ENCODE measurements around the gene PKP2. TPM values are rescaled to one million over a fixed set of nuclear protein-coding genes. Genes with fewer than 3 reads are reported as not detected.

Gene PKP2
- total and polyA plus RNA-seq, 9 of the 15 experiments (the other 6 are each of a cell fraction or from before 2014, with no cell fraction given) = 1.6 to 4.2 (median 2.8) TPM

DNA sequence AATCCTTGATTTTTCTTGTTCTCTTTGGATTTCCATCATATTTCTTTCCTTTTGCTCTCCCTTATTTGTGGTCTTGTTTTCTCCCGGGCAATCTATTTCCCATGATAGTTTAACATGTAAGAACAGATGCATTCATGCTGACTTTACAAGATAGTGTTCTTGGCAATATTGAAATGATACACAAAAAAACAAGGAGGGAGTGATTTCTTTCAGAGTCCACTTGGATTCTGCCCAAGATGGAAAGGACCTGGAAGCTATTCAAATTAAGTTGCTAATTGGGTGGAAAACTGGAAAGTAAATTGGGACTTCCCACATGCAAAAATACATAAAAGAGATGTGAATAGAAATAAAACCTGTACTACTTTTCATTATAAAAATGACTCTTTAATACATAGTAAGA is 126.4 kb downstream of the PKP2 start:
- H3K9me1 ChIP-seq (ENCODE audit: control insufficient read depth, insufficient read depth, low read length) = no peaks in the 10 kb centered on the region
- CTCF ChIA-PET (ENCODE audit: low intra/inter-chr PET ratio) = no interaction called here
- intact Hi-C loops (cut with micrococcal nuclease) = no loop called here
- POLR2A ChIA-PET = interaction anchor here (1.4 kb wide), 1 partner anchor 14 kb away, joined by 3 read pairs; the partner anchor contains the start of gene YARS2
- no peak overlapping the region for H3K27ac ChIP-seq (ENCODE audit: extremely low read depth, low read depth, low read length)
- BruUV-seq (replicated peaks) = no TSS peak
- H3K4me2 ChIP-seq (ENCODE audit: insufficient read depth, low read length) = no peak overlapping the region
- in situ Hi-C loops (cut with MboI) = no loop called here
- peaks cover 2 to 7% of the 10 kb centered on the region in 2 experiments; a peak in 2 of 5 replicates for H3K27me3 ChIP-seq (ENCODE audit: control insufficient read depth in 2 of 2, insufficient read depth in 2 of 2, low read length in 2 of 2)
- no peaks in the 10 kb centered on the region for H3K36me3 ChIP-seq (ENCODE audit: control insufficient read depth, insufficient read depth, low read length)
- WGBS (ENCODE audit: insufficient coverage, low coverage, missing lambda C conversion rate) = 0% methylated on average over 1 of the region's 1 CpG
- H3K4me1 ChIP-seq (replicated peaks in 1 of 2; ENCODE audit: control insufficient read depth in 2 of 2, insufficient read depth in 2 of 2, low read length in 2 of 2) = no peaks in the 10 kb centered on the region
- ATAC-seq = no peak
- no peaks in the 10 kb centered on the region for H3K9me3 ChIP-seq (replicated peaks; ENCODE audit: control insufficient read depth, insufficient read depth, low read depth, low read length)
- no peak overlapping the region for H3K9ac ChIP-seq (ENCODE audit: insufficient read depth in 1 of 2, low read depth in 2 of 2, low read length in 2 of 2)
- no peak overlapping the region for H2AFZ ChIP-seq (ENCODE audit: low read depth, low read length)
- H4K20me1 ChIP-seq (replicated peaks; ENCODE audit: control insufficient read depth, insufficient read depth, low read length) = no peaks in the 10 kb centered on the region
- no peaks in the 10 kb centered on the region for H3K79me2 ChIP-seq (ENCODE audit: control insufficient read depth, insufficient read depth, low read length)
- no peak overlapping the region for H3K4me3 ChIP-seq
- TF ChIP-seq, protein P1, sequence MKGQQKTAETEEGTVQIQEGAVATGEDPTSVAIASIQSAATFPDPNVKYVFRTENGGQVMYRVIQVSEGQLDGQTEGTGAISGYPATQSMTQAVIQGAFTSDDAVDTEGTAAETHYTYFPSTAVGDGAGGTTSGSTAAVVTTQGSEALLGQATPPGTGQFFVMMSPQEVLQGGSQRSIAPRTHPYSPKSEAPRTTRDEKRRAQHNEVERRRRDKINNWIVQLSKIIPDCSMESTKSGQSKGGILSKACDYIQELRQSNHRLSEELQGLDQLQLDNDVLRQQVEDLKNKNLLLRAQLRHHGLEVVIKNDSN (CRISPR knock-in tag; IDR thresholded peaks at IDR 0.05) = no peak
- no peak for TF ChIP-seq HNRNPUL1 (IDR thresholded peaks at IDR 0.05; ENCODE audit: low read length)
- TF ChIP-seq ZNF324 (CRISPR knock-in tag; IDR thresholded peaks at IDR 0.05) = no peak
- TF ChIP-seq BRCA1 (IDR thresholded peaks at IDR 0.05) = no peak
- TF ChIP-seq BRCA1 (CRISPR knock-in tag; IDR thresholded peaks at IDR 0.05) = no peak
- TF ChIP-seq, protein P2, sequence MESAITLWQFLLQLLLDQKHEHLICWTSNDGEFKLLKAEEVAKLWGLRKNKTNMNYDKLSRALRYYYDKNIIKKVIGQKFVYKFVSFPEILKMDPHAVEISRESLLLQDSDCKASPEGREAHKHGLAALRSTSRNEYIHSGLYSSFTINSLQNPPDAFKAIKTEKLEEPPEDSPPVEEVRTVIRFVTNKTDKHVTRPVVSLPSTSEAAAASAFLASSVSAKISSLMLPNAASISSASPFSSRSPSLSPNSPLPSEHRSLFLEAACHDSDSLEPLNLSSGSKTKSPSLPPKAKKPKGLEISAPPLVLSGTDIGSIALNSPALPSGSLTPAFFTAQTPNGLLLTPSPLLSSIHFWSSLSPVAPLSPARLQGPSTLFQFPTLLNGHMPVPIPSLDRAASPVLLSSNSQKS (CRISPR knock-in tag; IDR thresholded peaks at IDR 0.05) = no peak
- TF ChIP-seq RBM25 (IDR thresholded peaks at IDR 0.05; ENCODE audit: low read depth, low read length, severe bottlenecking) = no peak
- TF ChIP-seq, protein P3, sequence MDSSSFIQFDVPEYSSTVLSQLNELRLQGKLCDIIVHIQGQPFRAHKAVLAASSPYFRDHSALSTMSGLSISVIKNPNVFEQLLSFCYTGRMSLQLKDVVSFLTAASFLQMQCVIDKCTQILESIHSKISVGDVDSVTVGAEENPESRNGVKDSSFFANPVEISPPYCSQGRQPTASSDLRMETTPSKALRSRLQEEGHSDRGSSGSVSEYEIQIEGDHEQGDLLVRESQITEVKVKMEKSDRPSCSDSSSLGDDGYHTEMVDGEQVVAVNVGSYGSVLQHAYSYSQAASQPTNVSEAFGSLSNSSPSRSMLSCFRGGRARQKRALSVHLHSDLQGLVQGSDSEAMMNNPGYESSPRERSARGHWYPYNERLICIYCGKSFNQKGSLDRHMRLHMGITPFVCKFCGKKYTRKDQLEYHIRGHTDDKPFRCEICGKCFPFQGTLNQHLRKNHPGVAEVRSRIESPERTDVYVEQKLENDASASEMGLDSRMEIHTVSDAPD (CRISPR knock-in tag; IDR thresholded peaks at IDR 0.05) = no peak
- no peak for TF ChIP-seq BDP1 (IDR thresholded peaks at IDR 0.05; ENCODE audit: insufficient read depth, insufficient read length)
- no peak for TF ChIP-seq SIRT6 (IDR thresholded peaks at IDR 0.05; ENCODE audit: low read depth, low read length)
- no peak for TF ChIP-seq THRAP3 (IDR thresholded peaks at IDR 0.05; ENCODE audit: borderline replicate concordance)
- TF ChIP-seq ZBTB17 (CRISPR knock-in tag; IDR thresholded peaks at IDR 0.05) = no peak
- TF ChIP-seq, protein P4, sequence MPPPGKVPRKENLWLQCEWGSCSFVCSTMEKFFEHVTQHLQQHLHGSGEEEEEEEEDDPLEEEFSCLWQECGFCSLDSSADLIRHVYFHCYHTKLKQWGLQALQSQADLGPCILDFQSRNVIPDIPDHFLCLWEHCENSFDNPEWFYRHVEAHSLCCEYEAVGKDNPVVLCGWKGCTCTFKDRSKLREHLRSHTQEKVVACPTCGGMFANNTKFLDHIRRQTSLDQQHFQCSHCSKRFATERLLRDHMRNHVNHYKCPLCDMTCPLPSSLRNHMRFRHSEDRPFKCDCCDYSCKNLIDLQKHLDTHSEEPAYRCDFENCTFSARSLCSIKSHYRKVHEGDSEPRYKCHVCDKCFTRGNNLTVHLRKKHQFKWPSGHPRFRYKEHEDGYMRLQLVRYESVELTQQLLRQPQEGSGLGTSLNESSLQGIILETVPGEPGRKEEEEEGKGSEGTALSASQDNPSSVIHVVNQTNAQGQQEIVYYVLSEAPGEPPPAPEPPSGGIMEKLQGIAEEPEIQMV (tag; conservative IDR thresholded peaks at IDR 0.05; ENCODE audit: low read depth) = no peak
- TF ChIP-seq SETDB1 (IDR thresholded peaks at IDR 0.05; ENCODE audit: low read length) = no peak
- no peak for TF ChIP-seq STAT5B (CRISPR knock-in tag; IDR thresholded peaks at IDR 0.05)
- TF ChIP-seq SMARCC2 (IDR thresholded peaks at IDR 0.05; ENCODE audit: low read depth) = no peak
- FAIRE-seq = no peak
- DNase-seq (ENCODE audit: extremely low read depth in 1 of 4, low spot score in 3 of 4) = no peak
